ENCODE measurements around the gene NUP62CL. TPM values are rescaled to one million over a fixed set of nuclear protein-coding genes. Genes with fewer than 3 reads are reported as not detected.

NUP62CL gene
- total and polyA plus RNA-seq, 2 of the 13 experiments (the other 11 are each of a cell fraction or from before 2014, with no cell fraction given) = 4.2 to 5.8 TPM

DNA sequence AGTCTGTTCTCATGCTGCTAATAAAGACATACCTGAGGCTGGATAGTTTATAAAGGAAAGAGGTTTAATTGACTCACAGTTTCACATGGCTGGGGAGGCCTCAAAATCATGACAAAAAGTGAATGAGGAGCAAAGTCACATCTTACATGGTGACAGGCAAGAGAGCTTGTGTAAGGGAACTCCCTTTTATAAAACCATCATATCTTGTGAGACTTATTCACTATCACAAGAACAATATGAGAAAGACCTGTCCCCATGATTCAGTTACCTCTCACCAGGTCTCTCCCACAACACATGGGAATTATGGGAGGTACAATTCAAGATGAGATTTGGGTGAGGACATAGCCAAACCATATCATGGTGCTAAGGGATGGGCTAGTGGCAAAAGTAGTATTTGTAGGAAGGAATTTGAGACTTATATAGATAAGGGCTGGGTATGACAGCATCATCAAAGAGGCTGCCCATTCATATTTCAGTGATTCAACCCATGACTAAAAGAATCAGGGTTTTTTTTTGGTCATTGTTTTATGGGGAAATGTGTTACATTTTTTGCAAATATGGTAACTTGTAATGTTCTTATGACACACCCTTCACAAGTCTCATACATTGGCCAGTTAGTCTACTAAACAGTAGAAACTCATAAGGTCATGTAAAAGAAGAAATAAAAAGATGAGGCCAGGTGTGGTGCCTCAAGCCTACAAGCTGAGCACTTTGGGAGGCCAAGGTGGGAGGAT is 34.7 kb downstream of the NUP62CL start (continued):
- TF ChIP-seq, protein P1, sequence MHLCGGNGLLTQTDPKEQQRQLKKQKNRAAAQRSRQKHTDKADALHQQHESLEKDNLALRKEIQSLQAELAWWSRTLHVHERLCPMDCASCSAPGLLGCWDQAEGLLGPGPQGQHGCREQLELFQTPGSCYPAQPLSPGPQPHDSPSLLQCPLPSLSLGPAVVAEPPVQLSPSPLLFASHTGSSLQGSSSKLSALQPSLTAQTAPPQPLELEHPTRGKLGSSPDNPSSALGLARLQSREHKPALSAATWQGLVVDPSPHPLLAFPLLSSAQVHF (CRISPR knock-in tag; IDR thresholded peaks at IDR 0.05) = no peak
- no peak for TF ChIP-seq ZNF616 (CRISPR knock-in tag; IDR thresholded peaks at IDR 0.05; ENCODE audit: low read depth)
- no peak for TF ChIP-seq SKIL (CRISPR knock-in tag; IDR thresholded peaks at IDR 0.05; ENCODE audit: borderline replicate concordance)
- no peak for TF ChIP-seq TAF15 (IDR thresholded peaks at IDR 0.05; ENCODE audit: low read depth, low read length, poor library complexity, severe bottlenecking)
- no peak for TF ChIP-seq ZNF784 (CRISPR knock-in tag; IDR thresholded peaks at IDR 0.05; ENCODE audit: borderline replicate concordance)
- no peak for TF ChIP-seq JARID2 (CRISPR knock-in tag; IDR thresholded peaks at IDR 0.05; ENCODE audit: insufficient replicate concordance)
- TF ChIP-seq CHCHD3 (CRISPR knock-in tag; IDR thresholded peaks at IDR 0.05) = no peak
- TF ChIP-seq ZBTB40 (IDR thresholded peaks at IDR 0.05) = no peak
- TF ChIP-seq ZBTB40 (CRISPR knock-in tag; IDR thresholded peaks at IDR 0.05) = no peak
- no peak for TF ChIP-seq MED1 (CRISPR knock-in tag; IDR thresholded peaks at IDR 0.05)
- no peak for TF ChIP-seq HBP1 (CRISPR knock-in tag; IDR thresholded peaks at IDR 0.05; ENCODE audit: low read depth)
- TF ChIP-seq NRL (CRISPR knock-in tag; IDR thresholded peaks at IDR 0.05; ENCODE audit: borderline replicate concordance) = no peak

All from HepG2 (cell line).